Fibroblast of villous mesenchyme (primary cell): ENCODE data around the gene CTNNA2. TPM values are rescaled to one million over a fixed set of nuclear protein-coding genes. Genes with fewer than 3 reads are reported as not detected.
A peak's percentile ranks its signal among the peaks of the same experiment; 100 is the strongest.

Source experiments
- DNase-seq: peaks from one replicate; pipeline ENCODE4 v3.0.0-alpha.2; 2010; ENCODE audit warnings: low read depth
- H3K4me3 ChIP-seq: 2 replicates; pipeline ENCODE4 v1.5.1; 2011; ENCODE audit warnings: low read depth, mild to moderate bottlenecking, low read length
- total RNA-seq: library from RNA; depleted of rRNA; stranded (reverse); fragments of >200 nt; gene quantifications from 2 replicates; pipeline ENCODE4 v1.2.3, GENCODE V29; 2012
- TF ChIP-seq, protein P1 (sequence below): IDR thresholded peaks from 2 replicates; pipeline ENCODE4 v1.5.1; 2012; ENCODE audit warnings: low read depth, mild to moderate bottlenecking, low read length; ENCODE audit not compliant: insufficient read depth

CTNNA2 gene
- total RNA-seq, 1 donor: not detected

DNA sequence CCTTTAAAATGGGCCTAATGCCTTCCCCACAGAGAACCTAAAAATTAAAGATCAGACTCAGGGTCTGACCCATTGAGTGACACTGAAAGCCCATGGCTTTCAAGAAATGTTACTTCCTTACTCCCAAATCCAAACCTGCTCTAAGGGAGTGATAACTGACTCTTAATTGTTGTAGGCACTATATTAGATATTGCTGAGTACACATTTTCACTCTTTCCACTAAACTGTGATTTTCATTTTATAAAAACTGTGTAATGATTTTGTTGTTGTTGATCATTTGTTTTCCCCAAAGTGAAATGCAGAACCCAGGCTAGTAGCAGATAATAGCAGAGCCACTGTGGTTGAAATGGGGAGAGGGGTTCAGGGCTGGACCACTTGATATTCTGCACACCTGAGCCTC, 704.6 kb downstream of the CTNNA2 start:
- no peak for DNase-seq
- H3K4me3 ChIP-seq: no peak overlapping the region
- TF ChIP-seq, protein P1, sequence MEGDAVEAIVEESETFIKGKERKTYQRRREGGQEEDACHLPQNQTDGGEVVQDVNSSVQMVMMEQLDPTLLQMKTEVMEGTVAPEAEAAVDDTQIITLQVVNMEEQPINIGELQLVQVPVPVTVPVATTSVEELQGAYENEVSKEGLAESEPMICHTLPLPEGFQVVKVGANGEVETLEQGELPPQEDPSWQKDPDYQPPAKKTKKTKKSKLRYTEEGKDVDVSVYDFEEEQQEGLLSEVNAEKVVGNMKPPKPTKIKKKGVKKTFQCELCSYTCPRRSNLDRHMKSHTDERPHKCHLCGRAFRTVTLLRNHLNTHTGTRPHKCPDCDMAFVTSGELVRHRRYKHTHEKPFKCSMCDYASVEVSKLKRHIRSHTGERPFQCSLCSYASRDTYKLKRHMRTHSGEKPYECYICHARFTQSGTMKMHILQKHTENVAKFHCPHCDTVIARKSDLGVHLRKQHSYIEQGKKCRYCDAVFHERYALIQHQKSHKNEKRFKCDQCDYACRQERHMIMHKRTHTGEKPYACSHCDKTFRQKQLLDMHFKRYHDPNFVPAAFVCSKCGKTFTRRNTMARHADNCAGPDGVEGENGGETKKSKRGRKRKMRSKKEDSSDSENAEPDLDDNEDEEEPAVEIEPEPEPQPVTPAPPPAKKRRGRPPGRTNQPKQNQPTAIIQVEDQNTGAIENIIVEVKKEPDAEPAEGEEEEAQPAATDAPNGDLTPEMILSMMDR: no peak

DNA sequence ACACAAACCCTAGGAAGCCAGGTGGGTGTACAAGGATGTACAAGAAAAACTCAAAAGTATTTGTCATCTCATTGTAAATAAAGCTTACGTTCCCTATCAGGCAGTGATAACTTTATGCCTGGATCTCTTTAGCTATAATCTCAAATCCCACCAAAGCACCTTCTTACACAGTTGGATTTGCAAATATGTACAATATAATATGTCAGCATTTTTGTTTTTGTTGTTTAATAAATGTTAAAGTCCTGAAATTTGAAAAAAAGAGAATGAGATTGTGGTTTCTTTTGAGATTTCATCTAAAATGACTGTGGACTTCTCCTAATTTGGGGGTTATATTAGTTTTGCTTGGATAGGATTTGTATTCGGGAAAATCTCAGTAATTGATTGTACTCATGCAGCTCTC, 709.8 kb downstream of the CTNNA2 start:
- no peak overlapping the region for H3K4me3 ChIP-seq
- TF ChIP-seq, protein P1: no peak
- no peak for DNase-seq

DNA sequence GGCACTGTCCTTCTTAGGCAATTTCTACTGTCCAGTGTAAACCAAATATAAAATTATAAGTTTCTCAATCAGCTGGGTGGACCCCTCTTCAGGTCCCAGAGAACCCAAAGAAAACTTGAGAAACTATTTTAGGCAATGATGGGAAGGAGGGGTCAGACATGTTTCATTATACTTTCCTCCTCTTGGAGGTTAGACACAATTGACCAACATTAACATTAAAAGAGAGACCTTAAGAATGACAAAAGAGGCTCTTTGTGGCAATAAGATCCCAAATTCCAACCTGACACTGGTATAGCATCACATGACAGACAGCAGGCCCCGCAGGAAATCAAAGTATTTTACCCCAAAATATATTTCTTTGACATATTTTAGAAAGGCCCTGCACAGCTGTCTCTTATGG, 718.6 kb downstream of the CTNNA2 start:
- TF ChIP-seq, protein P1: no peak
- no peak for DNase-seq
- H3K4me3 ChIP-seq: no peak overlapping the region

DNA sequence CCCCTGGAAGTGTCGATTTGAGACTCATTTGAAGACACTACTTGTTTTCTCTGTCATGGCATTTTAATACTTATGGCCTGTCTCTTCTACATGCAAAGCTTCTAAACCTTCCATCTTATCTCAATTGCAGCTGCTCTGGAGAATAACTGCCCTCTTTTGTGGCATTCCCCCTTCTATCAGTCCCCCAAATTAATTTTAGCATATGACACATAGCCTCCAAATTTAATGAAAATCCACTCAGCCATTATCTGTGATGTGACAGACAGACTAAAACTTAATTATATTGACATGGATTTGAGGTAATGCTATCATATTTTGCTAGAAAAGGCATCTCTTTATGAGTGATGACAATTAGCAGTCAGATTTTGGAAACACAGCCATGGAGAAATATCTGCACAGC, 720.5 kb downstream of the CTNNA2 start:
- H3K4me3 ChIP-seq: no peak overlapping the region
- TF ChIP-seq, protein P1: no peak
- DNase-seq: no peak

DNA sequence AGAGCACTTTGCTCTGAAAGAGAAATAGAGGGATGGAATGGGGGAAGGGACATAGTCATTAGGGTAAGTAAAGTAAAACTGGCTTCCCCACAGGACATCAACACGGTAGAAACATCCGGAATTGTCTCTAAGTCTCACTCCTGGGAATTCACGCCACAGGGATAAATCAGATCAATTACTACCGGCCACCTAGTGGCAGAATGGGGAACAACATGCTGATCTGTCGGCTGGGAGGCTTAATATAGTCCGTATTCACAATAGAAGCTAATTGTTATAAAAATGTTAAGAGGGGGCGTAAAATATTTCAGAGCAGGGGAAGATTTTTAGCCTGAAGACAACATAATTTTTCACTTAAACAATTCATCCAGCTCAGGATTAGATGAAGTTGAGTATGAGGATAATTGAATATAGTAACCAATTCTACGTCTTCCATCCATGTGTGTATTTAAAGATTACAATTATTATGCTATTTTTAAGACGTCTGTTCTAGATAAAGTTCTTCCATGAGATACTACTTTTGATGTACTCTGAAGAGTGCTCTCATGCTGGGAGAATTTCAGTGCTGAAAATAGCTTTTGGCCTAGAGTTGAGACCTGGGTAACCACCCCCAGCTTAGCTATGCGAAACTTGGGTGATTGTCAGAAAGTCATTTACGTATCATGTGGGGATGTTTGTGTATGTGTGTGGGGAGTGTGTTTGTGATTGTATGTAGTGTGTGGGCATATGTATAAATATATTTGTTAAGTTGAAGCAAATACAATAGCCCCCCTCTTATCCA, 726.0 kb downstream of the CTNNA2 start:
- TF ChIP-seq, protein P1: peak; percentile 82
- no peak overlapping the region for H3K4me3 ChIP-seq
- DNase-seq: peak; percentile 30

DNA sequence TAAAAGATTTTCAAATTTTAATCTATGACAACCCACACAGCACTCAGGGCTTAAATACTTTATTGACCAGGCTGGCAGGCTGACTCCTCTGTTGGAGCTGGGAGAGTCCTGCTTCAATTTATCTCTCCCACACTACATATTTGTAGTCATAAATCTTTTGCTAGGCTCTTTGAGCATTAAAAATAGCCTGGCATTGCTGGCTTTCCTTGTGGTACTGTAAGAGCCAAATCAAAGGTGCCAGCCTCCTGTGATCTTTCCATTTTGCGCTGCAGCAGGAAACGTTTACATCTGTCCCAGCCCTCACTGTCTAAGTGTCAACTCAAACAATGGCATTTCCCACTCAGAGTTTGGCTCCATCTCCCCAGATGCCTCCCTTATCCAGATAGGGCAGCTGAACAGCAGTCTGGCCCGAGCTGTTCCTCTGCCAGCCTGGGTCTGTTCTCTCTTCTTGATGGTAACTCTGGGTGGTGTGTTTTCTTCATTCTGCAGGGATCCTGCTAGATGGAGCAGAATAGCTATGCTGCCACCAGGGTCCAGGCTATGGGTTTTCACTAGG, 729.6 kb downstream of the CTNNA2 start:
- no peak overlapping the region for H3K4me3 ChIP-seq
- DNase-seq: no peak
- TF ChIP-seq, protein P1: no peak
